Naive thymus-derived CD8-positive, alpha-beta T cell (primary cell): ENCODE measurements around the gene ACOT6. TPM values are rescaled to one million over a fixed set of nuclear protein-coding genes. Genes with fewer than 3 reads are reported as not detected.

Experiments
- ATAC-seq, 2 donors: fragments of 150-1000 bp; cut with Tn5 transposase in 1 of 2; sonication (Bioruptor Pico), chemical (Tn5 transposase) in 1 of 2; 1 replicate in 1 of 2; 2 replicates in 1 of 2; pipeline ENCODE4 v1.10.0; 2021; ENCODE audit warnings: mild to moderate bottlenecking in 2 of 2, moderate library complexity in 2 of 2
- POLR2A ChIA-PET: fragments of 350-600 bp; sonication (Branson Sonifier 250); formaldehyde crosslinking; loops from one replicate; lab custom pipeline; 2021; ENCODE audit warnings: antibody characterized with exemption; lab: Charles Lee
- DNase-seq, 10 donors: peaks; one replicate each; pipeline versions ENCODE4 v3.0.0 to v3.0.0-alpha.2; 2020 to 2022
- H3K27ac Mint-ChIP-seq, 10 donors: one replicate each; pipeline ENCODE4 v1.8.0; 2020 to 2022; ENCODE audit warnings: mild to moderate bottlenecking in 10 of 10, mixed read lengths in 10 of 10, moderate library complexity in 4 of 10, inconsistent platforms in 1 of 10
- H3K27me3 Mint-ChIP-seq, 5 donors: one replicate each; pipeline ENCODE4 v1.8.0; 2021 to 2022; ENCODE audit warnings: mixed read lengths in 5 of 5
- H3K36me3 Mint-ChIP-seq, 3 donors: one replicate each; pipeline ENCODE4 v1.8.0; 2020 to 2022; ENCODE audit warnings: mixed read lengths in 3 of 3, mild to moderate bottlenecking in 2 of 3, inconsistent platforms in 1 of 3
- H3K4me1 Mint-ChIP-seq, 4 donors: one replicate each; pipeline ENCODE4 v1.8.0; 2021 to 2022; ENCODE audit warnings: mixed read lengths in 4 of 4
- H3K4me3 Mint-ChIP-seq, 10 donors: one replicate each; pipeline ENCODE4 v1.8.0; 2020 to 2022; ENCODE audit warnings: mild to moderate bottlenecking in 10 of 10, mixed read lengths in 10 of 10, moderate library complexity in 6 of 10, inconsistent platforms in 1 of 10
- H3K9me3 Mint-ChIP-seq, 9 donors: one replicate each; pipeline ENCODE4 v1.8.0; 2020 to 2022; ENCODE audit warnings: mixed read lengths in 9 of 9, mild to moderate bottlenecking in 3 of 9, inconsistent platforms in 1 of 9, moderate library complexity in 1 of 9
- polyA plus RNA-seq, 3 donors: library from polyadenylated mRNA; unstranded; fragments of 300-500 nt; fragmentation: Illumina TruSeq; gene quantifications; one replicate each; pipeline ENCODE4 v1.2.3, GENCODE V29; 2021
- total RNA-seq, 8 experiments: library from RNA in 2 of 8; stranded (reverse) in 2 of 8; gene quantifications; one replicate each; pipeline ENCODE4 v1.2.3 and lab custom pipeline; 2021 to 2026

The ACOT6 gene
- total and polyA plus RNA-seq, 5 experiments from 2014 or later, result not detected

- H3K27ac Mint-ChIP-seq, result no peak overlapping the region
- no peak overlapping the region for H3K4me3 Mint-ChIP-seq
- H3K36me3 Mint-ChIP-seq, result peaks cover 0 to 25% (median 8%) of the 10 kb centered on the region in 3 donors
- ATAC-seq (no peak), DNase-seq (no peak)
- H3K27me3 Mint-ChIP-seq, result no peaks in the 10 kb centered on the region
- no peaks in the 10 kb centered on the region for H3K9me3 Mint-ChIP-seq
- POLR2A ChIA-PET, result no interaction called here
- peaks cover 0 to 1% (median 0%) of the 10 kb centered on the region in 4 donors for H3K4me1 Mint-ChIP-seq
These were observed 49.6 kb downstream of the ACOT6 start for GRCh38 chr14:73661872-73662271.

GRCh38 chr14:73662487-73662943 lies 50.2 kb downstream of the ACOT6 start:
- no peak for DNase-seq
- Mint-ChIP-seq H3K4me3 (no peak overlapping the region), H3K27me3 (no peaks in the 10 kb centered on the region), H3K27ac (no peak overlapping the region), H3K36me3 (peaks cover 0 to 25% (median 8%) of the 10 kb centered on the region in 3 donors), H3K9me3 (no peaks in the 10 kb centered on the region), H3K4me1 (peaks cover 0 to 1% (median 0%) of the 10 kb centered on the region in 4 donors)
- POLR2A ChIA-PET, result no interaction called here
- ATAC-seq, result no peak

- no peaks in the 10 kb centered on the region for H3K9me3 Mint-ChIP-seq
- no peaks in the 10 kb centered on the region for H3K27me3 Mint-ChIP-seq
- H3K4me1 Mint-ChIP-seq, result peaks cover 0 to 1% (median 0%) of the 10 kb centered on the region in 4 donors
- no peak overlapping the region for H3K4me3 Mint-ChIP-seq
- no peak for DNase-seq
- POLR2A ChIA-PET, result interaction anchor here (0.7 kb wide), 1 partner anchor 161 kb away, joined by 3 read pairs; no protein-coding TSS in a partner anchor
- peaks cover 0 to 15% (median 8%) of the 10 kb centered on the region in 3 donors for H3K36me3 Mint-ChIP-seq
- H3K27ac Mint-ChIP-seq, result peak overlapping the region in 3 of 10 donors; percentile 27 to 77 (median 64)
- no peak for ATAC-seq
These were observed 51.4 kb downstream of the ACOT6 start for GRCh38 chr14:73663548-73664212.

- H3K27ac Mint-ChIP-seq, result no peak overlapping the region
- POLR2A ChIA-PET, result interaction anchor here (0.5 kb wide), 1 partner anchor 24 kb away, joined by 4 read pairs; no protein-coding TSS in a partner anchor
- no peak for ATAC-seq
- DNase-seq, result no peak
- H3K27me3 Mint-ChIP-seq, result no peaks in the 10 kb centered on the region
- peaks cover 0 to 14% (median 8%) of the 10 kb centered on the region in 3 donors for H3K36me3 Mint-ChIP-seq
- H3K4me1 Mint-ChIP-seq, result peaks cover 0 to 1% (median 0%) of the 10 kb centered on the region in 4 donors
- H3K9me3 Mint-ChIP-seq, result no peaks in the 10 kb centered on the region
- H3K4me3 Mint-ChIP-seq, result no peak overlapping the region
These were observed 52.8 kb downstream of the ACOT6 start for GRCh38 chr14:73665130-73665529.

- ATAC-seq, result no peak
- H3K36me3 Mint-ChIP-seq, result peaks cover 0 to 14% (median 3%) of the 10 kb centered on the region in 3 donors
- no peaks in the 10 kb centered on the region for H3K27me3 Mint-ChIP-seq
- no peak overlapping the region for H3K4me3 Mint-ChIP-seq
- peaks cover 0 to 1% (median 0%) of the 10 kb centered on the region in 4 donors for H3K4me1 Mint-ChIP-seq
- no peaks in the 10 kb centered on the region for H3K9me3 Mint-ChIP-seq
- POLR2A ChIA-PET, result no interaction called here
- no peak overlapping the region for H3K27ac Mint-ChIP-seq
- DNase-seq, result no peak
These were observed 54.3 kb downstream of the ACOT6 start for GRCh38 chr14:73666583-73666982.

- no peaks in the 10 kb centered on the region for H3K9me3 Mint-ChIP-seq
- ATAC-seq (no peak), DNase-seq (no peak)
- no peak overlapping the region for H3K27ac Mint-ChIP-seq
- H3K27me3 Mint-ChIP-seq, result no peaks in the 10 kb centered on the region
- POLR2A ChIA-PET, result no interaction called here
- no peak overlapping the region for H3K4me3 Mint-ChIP-seq
- no peaks in the 10 kb centered on the region for H3K4me1 Mint-ChIP-seq
- H3K36me3 Mint-ChIP-seq, result peaks cover 0 to 10% (median 2%) of the 10 kb centered on the region in 3 donors
These were observed 55.5 kb downstream of the ACOT6 start for GRCh38 chr14:73667854-73668253.

Other genes with a start within 250 kb of the ACOT6 start
- 10 to 100 TPM; 46.8 to 51.2 TPM for gene NUMB, start 154.0 kb upstream of the ACOT6 start, total RNA-seq
- 10 to 100 TPM; 24.5 to 34.7 (median 30.6) TPM for gene NUMB, start 154.0 kb upstream of the ACOT6 start, polyA plus RNA-seq
- 10 to 100 TPM; 36.1 to 38.2 TPM for gene RIOX1, start 121.6 kb upstream of the ACOT6 start, total RNA-seq
- gene RIOX1, start 121.6 kb upstream of the ACOT6 start, polyA plus RNA-seq, result 10 to 100 TPM; 26.4 to 35.9 (median 29.4) TPM
- gene ACOT1, start 75.4 kb upstream of the ACOT6 start, total RNA-seq, result 1 to 10 TPM; 1.3 to 1.5 TPM
- gene ACOT1, start 75.4 kb upstream of the ACOT6 start, polyA plus RNA-seq, result 1 to 10 TPM; 1.5 to 3.4 (median 2.5) TPM
- gene HEATR4, start 53.6 kb upstream of the ACOT6 start, total RNA-seq, result not detected
- gene HEATR4, start 53.6 kb upstream of the ACOT6 start, polyA plus RNA-seq, result under 1 TPM in 2 of 3 donors, not detected in 1; 0.22 to 0.46 TPM
- gene ACOT2, start 43.3 kb upstream of the ACOT6 start, total RNA-seq, result 10 to 100 TPM; 11.2 to 11.5 TPM
- 10 to 100 TPM; 25.0 to 29.8 (median 26.9) TPM for gene ACOT2, start 43.3 kb upstream of the ACOT6 start, polyA plus RNA-seq
- gene ACOT4, start 20.6 kb upstream of the ACOT6 start, total RNA-seq, result 1 to 10 TPM in 1 of 2 experiments, under 1 TPM in 1; 0.99 to 1.3 TPM
- gene ACOT4, start 20.6 kb upstream of the ACOT6 start, polyA plus RNA-seq, result 1 to 10 TPM; 1.9 to 4.0 (median 2.7) TPM
- gene DNAL1, start 32.5 kb downstream of the ACOT6 start, total RNA-seq, result 1 to 10 TPM; 8.0 to 8.9 TPM
- gene DNAL1, start 32.5 kb downstream of the ACOT6 start, polyA plus RNA-seq, result 1 to 10 TPM; 4.5 to 7.0 (median 5.5) TPM
- 10 to 100 TPM; 40.0 to 43.4 TPM for gene PNMA1, start 101.9 kb downstream of the ACOT6 start, total RNA-seq
- 10 to 100 TPM; 31.6 to 37.2 (median 37.2) TPM for gene PNMA1, start 101.9 kb downstream of the ACOT6 start, polyA plus RNA-seq
- gene PTGR2, start 239.3 kb downstream of the ACOT6 start, total RNA-seq, result 1 to 10 TPM; 8.7 to 9.4 TPM
- gene PTGR2, start 239.3 kb downstream of the ACOT6 start, polyA plus RNA-seq, result 1 to 10 TPM; 4.4 to 5.9 (median 5.1) TPM